Memory B cell (primary cell): ENCODE measurements around the gene CDC23.
"Not testable (repeated sequence)": the region's sequence is repeated elsewhere in the genome, so short reads cannot be mapped to it uniquely, and the experiment has no call there.

Source experiments
- ATAC-seq: fragments of 150-1000 bp; cut with Tn5 transposase; 2 replicates; pipeline ENCODE4 v1.10.0; 2021; ENCODE audit warnings: low read depth, mild to moderate bottlenecking, moderate library complexity
- DNase-seq, 2 donors: peaks; one replicate each; pipeline ENCODE4 v3.0.0; 2022; ENCODE audit warnings: low spot score in 2 of 2
- H3K27ac Mint-ChIP-seq: one replicate; pipeline ENCODE4 v1.8.0; 2022; ENCODE audit warnings: mild to moderate bottlenecking, moderate library complexity, mixed read lengths
- H3K27me3 Mint-ChIP-seq: one replicate; pipeline ENCODE4 v1.8.0; 2022; ENCODE audit warnings: mixed read lengths
- H3K36me3 Mint-ChIP-seq: one replicate; pipeline ENCODE4 v1.8.0; 2022; ENCODE audit warnings: mild to moderate bottlenecking, mixed read lengths
- H3K4me1 Mint-ChIP-seq: one replicate; pipeline ENCODE4 v1.8.0; 2022; ENCODE audit warnings: mixed read lengths
- H3K4me3 Mint-ChIP-seq: one replicate; pipeline ENCODE4 v1.8.0; 2022; ENCODE audit warnings: mild to moderate bottlenecking, moderate library complexity, mixed read lengths
- H3K9me3 Mint-ChIP-seq: one replicate; pipeline ENCODE4 v1.8.0; 2022; ENCODE audit warnings: mixed read lengths

The CDC23 gene

DNA sequence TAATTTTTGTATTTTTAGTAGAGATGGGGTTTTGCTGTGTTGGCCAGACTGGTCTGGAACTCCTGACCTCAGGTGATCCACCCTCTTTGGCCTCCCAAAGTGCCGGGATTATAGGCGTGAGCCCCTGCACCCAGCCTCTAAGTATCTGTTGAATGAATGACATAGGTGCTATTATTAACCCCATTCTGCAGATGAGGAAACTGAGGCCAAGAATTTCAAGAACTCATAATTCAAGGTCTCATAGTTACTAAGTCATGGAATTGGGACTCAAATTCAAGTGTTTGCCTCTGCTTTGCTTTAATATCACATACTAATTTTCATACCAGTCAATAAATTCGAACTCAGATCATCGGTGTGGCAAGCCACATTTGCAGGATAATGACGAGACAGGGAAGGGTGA, 32.3 kb downstream of the CDC23 start:
- Mint-ChIP-seq H3K4me3 (no peak overlapping the region), H3K36me3 (peaks cover 4% of the 10 kb centered on the region), H3K27ac (no peak overlapping the region), H3K27me3 (no peaks in the 10 kb centered on the region), H3K4me1 (peaks cover 8% of the 10 kb centered on the region), H3K9me3 (no peaks in the 10 kb centered on the region)
- DNase-seq = no peak
- ATAC-seq = no peak

DNA sequence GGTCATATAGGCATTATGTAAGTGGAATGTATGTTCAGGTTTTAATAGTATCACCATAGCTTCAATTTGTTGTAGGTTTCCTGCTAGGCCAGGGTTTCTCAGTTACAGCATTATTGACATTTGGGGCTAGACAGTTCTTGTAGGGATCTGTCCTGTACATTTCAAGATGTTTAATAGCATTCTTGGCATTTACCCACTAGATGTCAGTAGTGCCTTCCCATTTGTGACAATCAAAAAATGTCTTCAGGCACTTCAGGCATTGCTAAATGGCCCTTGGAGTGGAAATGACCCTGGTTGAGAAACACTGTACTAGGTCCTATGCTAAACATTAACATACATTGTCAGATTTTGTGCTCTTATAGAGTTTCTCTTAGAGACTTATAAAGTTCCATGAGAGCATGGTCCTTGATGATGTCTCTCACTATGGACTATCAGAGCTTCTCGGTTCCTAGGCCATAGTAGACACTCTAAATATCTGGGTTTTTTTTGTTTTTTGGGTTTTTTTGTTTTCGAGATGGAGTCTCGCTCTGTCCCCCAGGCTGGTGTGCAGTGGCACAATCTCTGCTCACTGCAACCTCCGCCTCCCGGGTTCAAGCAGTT, 32.8 kb downstream of the CDC23 start:
- no peaks in the 10 kb centered on the region for H3K27me3 Mint-ChIP-seq
- H3K4me1 Mint-ChIP-seq = peaks cover 8% of the 10 kb centered on the region
- DNase-seq = peak in 1 of 2 donors; percentile 13
- no peaks in the 10 kb centered on the region for H3K9me3 Mint-ChIP-seq
- peaks cover 4% of the 10 kb centered on the region for H3K36me3 Mint-ChIP-seq
- no peak for ATAC-seq
- no peak overlapping the region for H3K27ac Mint-ChIP-seq
- H3K4me3 Mint-ChIP-seq = peak overlapping the region; percentile 44

DNA sequence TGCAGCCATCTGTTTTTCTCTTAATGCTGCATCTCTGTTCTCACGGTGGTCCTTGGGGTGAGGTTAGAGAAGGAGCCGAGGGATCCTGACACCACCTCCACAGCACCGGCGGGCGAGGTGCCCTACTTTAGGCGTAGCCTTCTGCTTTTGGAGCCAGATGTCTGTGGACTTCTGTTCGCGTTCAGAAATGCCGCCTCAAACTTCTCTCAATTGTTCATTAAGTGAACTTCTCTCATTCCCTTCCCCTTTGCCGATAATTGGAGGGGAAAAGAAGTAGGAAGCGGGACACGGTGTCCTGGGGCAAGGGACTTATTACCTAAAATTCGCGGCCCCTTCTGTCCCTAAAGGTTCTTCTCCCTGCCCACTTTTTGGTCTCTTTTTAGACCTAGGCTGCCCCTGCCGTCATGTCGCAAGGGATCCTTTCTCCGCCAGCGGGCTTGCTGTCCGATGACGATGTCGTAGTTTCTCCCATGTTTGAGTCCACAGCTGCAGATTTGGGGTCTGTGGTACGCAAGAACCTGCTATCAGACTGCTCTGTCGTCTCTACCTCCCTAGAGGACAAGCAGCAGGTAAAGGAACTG, 33.8 kb downstream of the CDC23 start:
- DNase-seq (peak in 1 of 2 donors; percentile 13), ATAC-seq (no peak)
- no peak overlapping the region for H3K27ac Mint-ChIP-seq
- no peaks in the 10 kb centered on the region for H3K9me3 Mint-ChIP-seq
- H3K36me3 Mint-ChIP-seq = peaks cover 4% of the 10 kb centered on the region
- H3K27me3 Mint-ChIP-seq = no peaks in the 10 kb centered on the region
- H3K4me1 Mint-ChIP-seq = peaks cover 8% of the 10 kb centered on the region
- no peak overlapping the region for H3K4me3 Mint-ChIP-seq

DNA sequence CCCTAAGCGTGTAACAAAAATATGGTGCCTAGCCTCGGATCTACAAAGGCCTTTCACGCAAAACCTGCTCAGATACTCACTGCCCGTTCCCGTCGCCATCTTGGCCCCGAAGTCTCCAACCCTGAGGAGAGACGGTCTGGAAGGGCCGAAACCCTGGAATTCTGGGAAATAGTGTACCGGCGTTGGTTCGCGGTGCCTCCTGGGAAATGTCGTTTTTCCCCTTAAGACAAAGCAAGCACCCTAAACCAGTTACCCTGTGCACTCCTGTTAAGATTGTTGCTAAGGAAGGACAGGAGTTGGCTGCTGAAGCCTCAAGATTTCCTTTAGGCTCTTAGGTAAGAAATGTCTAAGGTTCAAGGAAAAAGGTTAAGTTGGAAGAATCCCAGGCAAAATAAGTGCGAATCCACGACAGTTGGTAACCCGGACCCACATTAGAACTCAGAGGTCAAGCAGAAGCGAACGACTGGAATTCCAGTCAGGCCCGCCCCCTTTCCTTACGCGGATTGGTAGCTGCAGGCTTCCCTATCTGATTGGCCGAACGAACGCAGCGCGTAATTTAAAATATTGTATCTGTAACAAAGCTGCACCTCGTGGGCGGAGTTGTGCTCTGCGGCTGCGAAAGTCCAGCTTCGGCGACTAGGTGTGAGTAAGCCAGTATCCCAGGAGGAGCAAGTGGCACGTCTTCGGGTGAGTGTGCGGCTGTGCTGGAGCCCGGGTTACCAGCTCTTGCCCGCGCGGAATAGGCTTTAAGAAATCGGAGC, 34.4 kb downstream of the CDC23 start, which contains the start of the genes BRD8 and KIF20A:
Gene BRD8 (minus strand): TSS at position 115 of the 761 bp plus-strand sequence. CDS start 16 bp downstream, at position 99.
Gene KIF20A (plus strand): TSS at position 597 of the 761 bp plus-strand sequence. CDS start 569 bp downstream, outside the sequence.
- peaks cover 9% of the 10 kb centered on the region for H3K4me1 Mint-ChIP-seq
- peak; percentile 76 to 84 for DNase-seq
- no peaks in the 10 kb centered on the region for H3K9me3 Mint-ChIP-seq
- H3K27ac Mint-ChIP-seq = no peak within 1 kb of the TSS
- peaks cover 6% of the 10 kb centered on the region for H3K36me3 Mint-ChIP-seq
- peak; percentile 85 for ATAC-seq
- H3K27me3 Mint-ChIP-seq = no peaks in the 10 kb centered on the region
- no peak within 1 kb of the TSS for H3K4me3 Mint-ChIP-seq

DNA sequence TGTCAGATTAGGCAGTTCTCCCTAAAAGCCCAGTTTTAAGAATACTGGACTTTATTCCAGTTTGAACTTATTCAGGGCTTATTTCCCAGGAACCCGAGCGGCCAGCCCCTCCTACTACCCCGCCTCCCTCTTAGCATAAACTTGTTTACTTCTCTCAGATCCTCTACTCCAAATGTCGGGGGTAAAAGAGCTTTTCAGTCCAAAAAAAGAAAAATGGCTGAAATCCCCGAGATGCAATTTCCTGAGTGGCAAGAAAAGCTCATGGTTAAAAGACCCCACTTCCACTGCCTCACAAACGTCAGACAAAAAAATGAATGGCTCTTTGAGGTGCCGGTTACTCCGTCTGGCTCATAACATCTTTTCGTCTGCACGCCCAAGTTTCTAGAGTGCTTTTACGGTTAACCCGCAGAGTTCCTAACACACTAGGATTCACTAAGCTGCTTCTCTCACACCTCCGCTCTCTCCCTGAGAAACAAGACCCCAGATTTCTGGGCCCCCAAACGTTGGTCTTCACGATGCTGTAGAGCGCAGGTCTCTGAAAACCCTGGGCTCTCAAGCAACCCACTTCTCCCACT, 35.1 kb downstream of the CDC23 start:
- peak; percentile 16 for ATAC-seq
- Mint-ChIP-seq H3K4me1 (peaks cover 12% of the 10 kb centered on the region), H3K4me3 (no peak overlapping the region), H3K36me3 (peaks cover 9% of the 10 kb centered on the region), H3K27me3 (no peaks in the 10 kb centered on the region), H3K27ac (no peak overlapping the region), H3K9me3 (no peaks in the 10 kb centered on the region)
- DNase-seq = no peak

DNA sequence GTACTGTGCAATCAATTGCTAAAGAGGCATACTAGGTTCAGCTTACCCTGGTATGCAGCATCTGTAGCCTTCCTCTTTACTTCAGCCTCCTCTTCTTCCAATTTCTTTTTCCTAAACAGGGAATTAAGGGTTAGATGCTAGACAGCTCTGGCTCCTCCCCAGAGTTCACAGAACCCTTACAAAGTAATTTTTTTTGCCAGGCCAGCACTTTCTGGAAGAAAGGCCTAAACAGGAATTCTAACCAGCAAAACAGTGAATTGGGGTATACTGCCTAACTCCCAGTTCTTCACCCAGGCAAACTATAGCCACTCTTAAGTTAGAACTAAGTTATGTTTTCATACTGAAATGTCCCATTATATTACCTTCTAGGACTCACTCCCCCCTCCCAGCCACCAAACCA, 42.8 kb downstream of the CDC23 start:
- DNase-seq = no peak
- Mint-ChIP-seq H3K27ac (no peak overlapping the region), H3K4me3 (no peak overlapping the region), H3K4me1 (peaks cover 4% of the 10 kb centered on the region), H3K9me3 (no peaks in the 10 kb centered on the region), H3K27me3 (no peaks in the 10 kb centered on the region), H3K36me3 (peaks cover 47% of the 10 kb centered on the region)
- ATAC-seq = no peak

DNA sequence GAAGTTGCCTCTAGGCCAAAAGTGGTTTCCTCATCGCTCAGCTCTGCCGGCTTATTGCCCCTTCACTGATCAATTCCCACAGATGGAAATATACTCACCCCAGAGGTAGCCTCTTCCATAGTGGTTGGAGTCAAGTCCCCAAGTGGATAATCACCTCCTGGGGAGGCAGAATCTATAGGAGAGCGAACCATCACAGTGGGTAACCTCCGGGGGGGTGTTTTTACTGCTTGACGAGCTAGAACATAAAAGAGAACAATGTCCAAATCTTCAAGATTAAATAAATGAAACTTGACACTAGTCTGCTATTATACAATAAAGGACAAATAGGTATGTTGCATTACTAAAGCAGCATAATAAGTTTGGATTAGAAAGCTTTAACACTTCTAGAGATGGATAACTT, 44.0 kb downstream of the CDC23 start:
- Mint-ChIP-seq H3K9me3 (no peaks in the 10 kb centered on the region), H3K36me3 (peaks cover 55% of the 10 kb centered on the region), H3K27me3 (no peaks in the 10 kb centered on the region), H3K27ac (no peak overlapping the region), H3K4me3 (no peak overlapping the region), H3K4me1 (peaks cover 4% of the 10 kb centered on the region)
- ATAC-seq = no peak
- no peak for DNase-seq

DNA sequence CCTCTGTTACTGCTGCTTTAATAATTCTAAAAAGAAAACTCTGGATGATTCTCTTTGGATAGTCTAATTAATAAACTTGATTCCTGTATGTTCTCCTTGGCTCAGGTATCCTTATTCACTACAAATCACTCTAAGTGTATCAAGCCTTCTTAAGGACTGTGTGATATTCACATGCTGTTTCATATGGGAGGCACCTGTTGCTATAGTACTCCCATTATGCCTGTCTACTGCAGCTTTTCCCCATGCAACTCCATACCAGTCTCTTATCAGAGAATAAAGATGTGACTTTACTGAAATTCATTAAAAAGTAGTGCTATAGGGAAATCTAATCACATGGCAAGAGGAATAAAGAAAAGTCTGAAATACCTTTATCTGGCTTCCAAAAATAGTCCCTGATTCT, 49.4 kb downstream of the CDC23 start:
- no peaks in the 10 kb centered on the region for H3K27me3 Mint-ChIP-seq
- DNase-seq = no peak
- H3K27ac Mint-ChIP-seq = no peak overlapping the region
- peaks cover 63% of the 10 kb centered on the region for H3K36me3 Mint-ChIP-seq
- no peaks in the 10 kb centered on the region for H3K9me3 Mint-ChIP-seq
- no peaks in the 10 kb centered on the region for H3K4me1 Mint-ChIP-seq
- H3K4me3 Mint-ChIP-seq = no peak overlapping the region
- no peak for ATAC-seq

DNA sequence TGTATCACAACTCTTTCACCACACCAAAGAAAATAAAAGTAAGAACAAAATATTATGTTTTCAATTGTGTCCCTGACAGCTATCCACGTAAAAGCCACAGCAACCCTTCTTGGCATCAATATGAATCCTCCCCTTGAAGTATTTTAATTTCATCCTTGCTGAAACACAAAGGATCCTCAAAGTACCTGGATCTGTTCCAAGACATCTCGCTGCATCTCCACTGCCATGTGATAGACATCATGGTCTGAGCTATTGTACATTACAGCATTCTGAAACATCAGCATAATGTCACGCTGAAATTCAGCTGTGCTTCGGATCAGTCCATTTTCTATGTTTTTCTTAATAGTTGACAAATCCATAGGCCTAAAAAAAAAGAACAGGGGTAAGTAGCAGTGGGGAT, 52.4 kb downstream of the CDC23 start:
- no peaks in the 10 kb centered on the region for H3K27me3 Mint-ChIP-seq
- no peaks in the 10 kb centered on the region for H3K4me1 Mint-ChIP-seq
- H3K36me3 Mint-ChIP-seq = peaks cover 64% of the 10 kb centered on the region
- ATAC-seq = no peak
- DNase-seq = no peak
- no peak overlapping the region for H3K4me3 Mint-ChIP-seq
- no peaks in the 10 kb centered on the region for H3K9me3 Mint-ChIP-seq
- no peak overlapping the region for H3K27ac Mint-ChIP-seq

DNA sequence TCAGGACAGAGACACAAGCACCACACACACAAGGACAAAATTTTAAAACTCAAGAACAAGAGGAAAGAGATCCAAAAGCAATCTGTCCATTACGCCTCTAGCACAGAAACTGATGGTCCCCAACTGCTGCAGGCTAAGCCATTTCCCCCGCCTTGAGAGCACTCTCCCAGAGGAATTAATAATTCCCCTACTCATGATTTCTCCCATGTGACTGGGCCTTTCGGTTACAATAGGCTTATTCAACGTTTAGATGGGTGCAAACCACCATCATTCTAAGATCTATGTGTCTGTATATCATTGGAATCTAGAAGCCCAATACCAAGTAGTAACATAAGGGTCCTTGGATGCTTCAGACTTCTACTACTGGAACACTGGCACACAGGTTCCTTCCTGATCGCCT, 53.5 kb downstream of the CDC23 start:
- no peaks in the 10 kb centered on the region for H3K27me3 Mint-ChIP-seq
- H3K4me3 Mint-ChIP-seq = no peak overlapping the region
- no peaks in the 10 kb centered on the region for H3K4me1 Mint-ChIP-seq
- no peaks in the 10 kb centered on the region for H3K9me3 Mint-ChIP-seq
- peaks cover 58% of the 10 kb centered on the region for H3K36me3 Mint-ChIP-seq
- H3K27ac Mint-ChIP-seq = no peak overlapping the region
- no peak for ATAC-seq
- DNase-seq = no peak

DNA sequence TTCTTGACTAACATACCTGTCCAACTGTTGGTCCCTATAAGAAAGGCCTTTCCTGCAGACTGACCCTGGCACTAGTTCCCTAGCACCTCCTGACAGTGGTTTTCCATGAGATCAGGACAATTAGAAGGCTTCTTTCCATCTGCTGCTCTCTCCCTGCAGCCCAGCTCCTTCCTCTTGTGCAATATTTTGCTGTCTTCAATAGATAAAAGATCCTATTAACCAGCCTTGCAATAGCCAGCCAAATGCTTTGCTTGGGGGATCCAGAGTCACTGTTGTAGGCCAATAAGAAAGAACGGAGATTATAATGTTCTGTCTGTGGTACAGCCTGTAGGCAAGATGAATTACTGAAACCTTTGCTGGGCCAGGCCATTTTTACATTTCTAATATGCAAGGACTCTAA, 55.5 kb downstream of the CDC23 start:
- H3K27me3 Mint-ChIP-seq = no peaks in the 10 kb centered on the region
- no peak overlapping the region for H3K4me3 Mint-ChIP-seq
- ATAC-seq (no peak), DNase-seq (no peak)
- H3K4me1 Mint-ChIP-seq = no peaks in the 10 kb centered on the region
- H3K36me3 Mint-ChIP-seq = peaks cover 41% of the 10 kb centered on the region
- no peak overlapping the region for H3K27ac Mint-ChIP-seq
- H3K9me3 Mint-ChIP-seq = no peaks in the 10 kb centered on the region

DNA sequence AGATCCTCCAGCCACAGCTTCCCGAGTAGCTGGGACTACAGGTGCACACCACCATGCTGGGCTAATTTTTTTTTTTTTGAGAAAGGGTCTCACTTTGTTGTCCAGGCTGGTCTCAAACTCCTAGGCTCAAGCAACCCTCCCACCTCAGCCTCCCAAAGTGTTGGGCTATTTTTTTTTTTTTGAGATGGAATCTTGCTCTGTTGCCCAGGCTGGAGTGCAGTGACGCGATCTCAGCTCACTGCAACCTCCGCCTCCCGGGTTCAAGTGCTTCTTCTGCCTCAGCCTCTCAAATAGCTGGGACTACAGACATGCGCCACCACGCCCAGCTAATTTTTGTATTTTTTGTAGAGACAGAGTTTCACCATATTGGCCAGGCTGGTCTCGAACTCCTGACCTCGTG, 57.1 kb downstream of the CDC23 start:
- not testable (repeated sequence) for H3K27me3 Mint-ChIP-seq, H3K9me3 Mint-ChIP-seq, H3K4me1 Mint-ChIP-seq, H3K4me3 Mint-ChIP-seq, H3K27ac Mint-ChIP-seq, ATAC-seq, DNase-seq
- peaks cover 38% of the 10 kb centered on the region for H3K36me3 Mint-ChIP-seq

DNA sequence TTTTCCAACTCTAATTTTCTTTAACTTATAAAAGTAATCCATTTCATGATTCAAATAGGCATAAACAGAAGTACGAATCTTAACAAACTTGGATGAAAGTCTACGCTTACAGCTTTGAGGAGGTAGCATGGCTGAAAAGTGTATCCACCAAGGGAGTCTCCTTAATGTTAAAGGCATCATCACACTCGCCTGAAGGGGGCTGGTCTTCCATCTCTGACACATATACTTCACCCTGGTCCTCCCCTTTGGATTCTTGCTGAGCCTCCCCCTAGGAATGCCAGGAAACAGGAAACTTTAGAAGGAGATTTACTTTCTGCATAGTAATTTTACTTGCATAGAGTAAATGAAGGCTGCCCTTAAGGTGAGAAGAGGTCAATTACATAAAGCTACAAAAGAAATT, 63.6 kb downstream of the CDC23 start:
- ATAC-seq (no peak), DNase-seq (no peak)
- Mint-ChIP-seq H3K36me3 (no peaks in the 10 kb centered on the region), H3K27ac (no peak overlapping the region), H3K9me3 (no peaks in the 10 kb centered on the region), H3K4me1 (no peaks in the 10 kb centered on the region), H3K4me3 (no peak overlapping the region), H3K27me3 (no peaks in the 10 kb centered on the region)

DNA sequence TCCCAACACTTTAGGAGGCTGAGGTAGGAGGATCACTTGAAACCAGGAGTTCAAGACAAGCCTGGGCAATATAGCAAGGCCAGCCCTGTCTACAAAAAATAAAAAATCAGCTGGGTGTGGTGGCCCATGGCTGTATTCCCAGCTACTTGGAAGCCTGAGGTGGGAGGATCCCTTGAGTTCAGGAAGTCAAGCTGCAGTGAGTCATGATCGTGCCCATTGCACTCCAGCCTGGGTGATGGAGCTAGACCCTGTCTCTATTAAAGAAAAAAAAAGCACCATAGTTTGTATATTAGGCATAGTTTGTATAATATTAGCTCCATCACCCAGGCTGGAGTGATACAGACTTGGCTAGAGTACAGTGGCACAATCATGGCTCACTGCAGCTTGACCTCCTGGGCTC, 64.3 kb downstream of the CDC23 start:
- ATAC-seq = no peak
- no peak for DNase-seq
- no peaks in the 10 kb centered on the region for H3K27me3 Mint-ChIP-seq
- no peak overlapping the region for H3K4me3 Mint-ChIP-seq
- H3K27ac Mint-ChIP-seq = no peak overlapping the region
- H3K4me1 Mint-ChIP-seq = no peaks in the 10 kb centered on the region
- no peaks in the 10 kb centered on the region for H3K36me3 Mint-ChIP-seq
- no peaks in the 10 kb centered on the region for H3K9me3 Mint-ChIP-seq
